Stimulated activated CD4-positive, alpha-beta T cell treated with anti-CD3 and anti-CD28 coated beads, Interleukin-1b, Interleukin-23, amount 100 ng/mL, for 24 hours (primary cell): ENCODE results near the gene UBALD1.

ENCODE experiments used
- DNase-seq, 4 experiments: peaks; one replicate each; pipeline ENCODE4 v3.0.0-alpha.2; 2020; ENCODE audit warnings: low read depth in 4 of 4, low spot score in 1 of 4

The UBALD1 gene

GRCh38 chr16:4561596-4561995 is 53.1 kb downstream of the UBALD1 start:
- no peak for DNase-seq
